HCT116 (cell line): ENCODE data around the gene NEDD4. TPM values are rescaled to one million over a fixed set of nuclear protein-coding genes. Genes with fewer than 3 reads are reported as not detected.

ENCODE experiments used
- ATAC-seq: fragments of 200-7000 bp; cut with Tn5 transposase; 2 replicates; pipeline ENCODE4 v1.9.1; 2020; ENCODE audit warnings: mild to moderate bottlenecking, moderate library complexity
- BruUV-seq: library from RNA; stranded (reverse); fragments of 400-500 nt; replicated peaks from 2 replicates; lab custom pipeline; 2021; lab: Mats Ljungman, UMichigan
- CTCF ChIA-PET: fragments of 300-600 bp; sonication (Branson Sonifier 250); formaldehyde crosslinking; loops from one replicate; lab custom pipeline; 2021; ENCODE audit warnings: antibody characterized with exemption; lab: Charles Lee
- POLR2A ChIA-PET: fragments of 300-600, 350-600 bp; sonication (Branson Sonifier 250); formaldehyde crosslinking; loops from one replicate; lab custom pipeline; 2021; ENCODE audit warnings: antibody characterized with exemption; lab: Charles Lee
- RAD21 ChIA-PET, 2 experiments: fragments of 300-600 bp; sonication (Branson Sonifier 250); formaldehyde crosslinking; loops; one replicate each; lab custom pipeline; 2023; ENCODE audit warnings: low total read pairs in 2 of 2; ENCODE audit not compliant: uncharacterized antibody in 2 of 2, unreplicated experiment in 2 of 2, low non-redundant PET in 1 of 2; lab: Charles Lee
- DNase-seq: peaks from one replicate; pipeline ENCODE4 v3.0.0-alpha.2; 2010; ENCODE audit warnings: low read depth, low spot score
- H2AFZ ChIP-seq: fragments of 200-600 bp; shearing (Covaris generic), sonication (generic); 2 replicates; pipeline ENCODE4 v1.6.1; 2017; ENCODE audit warnings: low read depth, mixed run types, mixed read lengths, antibody characterized with exemption, low read length; ENCODE audit not compliant: poor library complexity, severe bottlenecking
- H3K27ac ChIP-seq: 2 replicates; pipeline ENCODE4 v1.5.1; 2012; ENCODE audit warnings: low read depth, low read length
- H3K27me3 ChIP-seq: fragments of 200-600 bp; sonication (generic); 2 replicates; pipeline ENCODE4 v1.6.1; 2016; ENCODE audit warnings: mixed run types, low read length, mixed read lengths; ENCODE audit not compliant: insufficient read depth
- H3K36me3 ChIP-seq, 2 experiments: fragments of 200-500 bp in 1 of 2; fragments of 200-600 bp in 1 of 2; sonication (Bioruptor generic) in 1 of 2; sonication (generic) in 1 of 2; 2 replicates each; pipeline versions ENCODE4 v1.5.1 to v1.6.1; 2014 to 2016; ENCODE audit warnings: low read length in 2 of 2, inconsistent platforms in 1 of 2, mixed read lengths in 1 of 2, mixed run types in 1 of 2; ENCODE audit not compliant: insufficient read depth in 2 of 2, control insufficient read depth in 1 of 2
- H3K4me1 ChIP-seq, 2 experiments: fragments of 200-600 bp in 1 of 2; sonication (generic) in 1 of 2; 2 replicates each; pipeline versions ENCODE4 v1.5.1 to v1.6.1; 2012 to 2017; ENCODE audit warnings: low read length in 2 of 2, inconsistent platforms in 1 of 2, mild to moderate bottlenecking in 1 of 2, mixed read lengths in 1 of 2, mixed run types in 1 of 2, moderate library complexity in 1 of 2; ENCODE audit not compliant: insufficient read depth in 2 of 2, control insufficient read depth in 1 of 2
- H3K4me2 ChIP-seq: fragments of 200-600 bp; sonication (generic); 2 replicates; pipeline ENCODE4 v1.6.1; 2017; ENCODE audit warnings: mixed run types, low read length, mixed read lengths
- H3K4me3 ChIP-seq, 2 experiments: fragments of 200-600 bp in 1 of 2; sonication (generic) in 1 of 2; replicated peaks in 1 of 2; 2 replicates each; pipeline ENCODE4 v1.5.1; 2011 to 2016; ENCODE audit warnings: low read length in 2 of 2, control low read depth in 1 of 2, low read depth in 1 of 2, mild to moderate bottlenecking in 1 of 2, mixed read lengths in 1 of 2, mixed run types in 1 of 2
- H3K79me2 ChIP-seq: fragments of 200-600 bp; sonication (generic); 2 replicates; pipeline ENCODE4 v1.6.1; 2017; ENCODE audit warnings: mild to moderate bottlenecking, mixed run types, low read length, moderate library complexity, mixed read lengths; ENCODE audit not compliant: insufficient read depth
- H3K9ac ChIP-seq: fragments of 200-600 bp; sonication (generic); 2 replicates; pipeline ENCODE4 v1.6.1; 2016; ENCODE audit warnings: low read length, mixed read lengths
- H3K9me2 ChIP-seq: fragments of 200-600 bp; sonication (generic), shearing (Covaris generic); 2 replicates; pipeline ENCODE4 v1.6.1; 2017; ENCODE audit warnings: mixed run types, mild to moderate bottlenecking, moderate library complexity; ENCODE audit not compliant: insufficient read depth
- H3K9me3 ChIP-seq, 2 experiments: fragments of 200-500 bp in 1 of 2; fragments of 200-600 bp in 1 of 2; sonication (Bioruptor generic) in 1 of 2; sonication (generic) in 1 of 2; 2 replicates each; pipeline ENCODE4 v1.6.1; 2014 to 2017; ENCODE audit warnings: low read length in 2 of 2, mixed read lengths in 2 of 2, inconsistent platforms in 1 of 2, low read depth in 1 of 2, mild to moderate bottlenecking in 1 of 2, mixed run types in 1 of 2, moderate library complexity in 1 of 2; ENCODE audit not compliant: control insufficient read depth in 1 of 2, insufficient read depth in 1 of 2
- H4K20me1 ChIP-seq: fragments of 200-600 bp; sonication (generic), shearing (Covaris generic); 2 replicates; pipeline ENCODE4 v1.6.1; 2017; ENCODE audit warnings: mixed run types, mild to moderate bottlenecking, moderate library complexity; ENCODE audit not compliant: insufficient read depth
- ATF3 ChIP-seq: IDR thresholded peaks from 2 replicates; pipeline ENCODE4 v1.6.1; 2012
- CBX3 ChIP-seq: IDR thresholded peaks from 2 replicates; pipeline ENCODE4 v1.6.1; 2012; ENCODE audit warnings: low read depth
- ELF1 ChIP-seq: IDR thresholded peaks from 2 replicates; pipeline ENCODE4 v1.6.1; 2012; ENCODE audit warnings: low read depth, borderline replicate concordance
- EZH2 ChIP-seq: fragments of 200-600 bp; sonication (generic); IDR thresholded peaks from 2 replicates; pipeline ENCODE4 v1.6.1; 2017; ENCODE audit warnings: antibody characterized with exemption, mixed run types
- EZH2phosphoT487 ChIP-seq: fragments of 200-600 bp; IDR thresholded peaks from 2 replicates; pipeline ENCODE4 v1.6.1; 2018; ENCODE audit warnings: antibody characterized with exemption, borderline replicate concordance
- FOSL1 ChIP-seq: IDR thresholded peaks from 2 replicates; pipeline ENCODE4 v1.6.1; 2012; ENCODE audit warnings: low read depth
- MAX ChIP-seq: IDR thresholded peaks from 2 replicates; pipeline ENCODE4 v1.6.1; 2012
- POLR2A ChIP-seq: IDR thresholded peaks from 2 replicates; pipeline ENCODE4 v1.7.0; 2011; ENCODE audit warnings: borderline replicate concordance; ENCODE audit not compliant: insufficient read depth, insufficient read length; ENCODE audit errors: extremely low read depth
- RAD21 ChIP-seq: IDR thresholded peaks from 2 replicates; pipeline ENCODE4 v1.6.1; 2012; ENCODE audit warnings: low read depth, mild to moderate bottlenecking
- SP1 ChIP-seq: IDR thresholded peaks from 2 replicates; pipeline ENCODE4 v1.6.1; 2012; ENCODE audit warnings: low read depth
- SRF ChIP-seq: IDR thresholded peaks from 2 replicates; pipeline ENCODE4 v1.6.1; 2012; ENCODE audit warnings: low read depth
- TCF7L2 ChIP-seq: IDR thresholded peaks from 2 replicates; pipeline ENCODE4 v1.7.0; 2011; ENCODE audit warnings: borderline replicate concordance, inconsistent platforms; ENCODE audit not compliant: insufficient read depth, insufficient read length; ENCODE audit errors: extremely low read depth
- ZNF274 ChIP-seq: fragments of 200-500 bp; sonication (Bioruptor generic); IDR thresholded peaks from 2 replicates; pipeline ENCODE4 v1.6.1; 2014; ENCODE audit warnings: mild to moderate bottlenecking, low read depth, low read length, inconsistent platforms
- intact Hi-C: fragments of 100-400 bp; cut with micrococcal nuclease; formaldehyde crosslinking; loops from 2 replicates; pipeline ENCODE4 v1.10.0; 2022
- total RNA-seq: library from RNA; stranded (reverse); gene quantifications from one replicate; pipeline ENCODE4 v1.2.1, GENCODE V29; 2021; ENCODE audit not compliant: unreplicated experiment
- TF ChIP-seq, protein P1 (sequence below), 3 experiments: fragments of 200-600 bp in 1 of 3; sonication (generic) in 1 of 3; IDR thresholded peaks in 2 of 3; conservative IDR thresholded peaks in 1 of 3; 2 replicates each; pipeline ENCODE4 v1.5.1; 2012 to 2017; ENCODE audit warnings: low read depth in 2 of 3, low read length in 2 of 3, antibody characterized with exemption in 1 of 3, borderline replicate concordance in 1 of 3, control low read depth in 1 of 3, mild to moderate bottlenecking in 1 of 3, mixed read lengths in 1 of 3, mixed run types in 1 of 3, moderate library complexity in 1 of 3; ENCODE audit not compliant: insufficient read depth in 1 of 3
- TF ChIP-seq, protein P2 (sequence below): IDR thresholded peaks from 2 replicates; pipeline ENCODE4 v1.6.1; 2011; ENCODE audit warnings: mild to moderate bottlenecking, low read length, moderate library complexity; ENCODE audit not compliant: insufficient replicate concordance; ENCODE audit errors: extremely low read depth

The NEDD4 gene
- total RNA-seq, 1 experiment from 2014 or later, result 13.7 TPM

DNA sequence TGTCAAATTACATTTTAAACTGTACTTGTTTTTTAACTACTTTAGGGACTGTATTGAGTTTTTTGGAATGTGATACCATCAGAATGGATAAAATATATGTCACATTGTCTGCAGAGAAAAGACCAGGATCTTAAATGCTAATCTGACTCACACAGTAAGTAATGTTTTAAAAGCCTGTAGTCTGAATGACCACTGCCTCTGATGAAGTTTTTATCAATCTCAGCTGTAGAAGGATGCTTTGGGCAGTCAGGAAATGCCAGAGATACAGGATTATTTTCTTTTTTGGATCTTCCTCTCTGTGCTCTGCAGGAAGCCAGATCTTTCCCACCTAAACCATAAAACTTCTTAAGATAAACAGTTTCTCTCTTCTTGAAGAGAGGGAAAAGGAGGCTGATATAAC, 177.4 kb downstream of the NEDD4 start:
- Histone ChIP-seq H3K27me3 (no peaks in the 10 kb centered on the region), H4K20me1 (no peaks in the 10 kb centered on the region), H3K4me3 (no peak overlapping the region), H3K36me3 (no peaks in the 10 kb centered on the region), H3K27ac (no peak overlapping the region), H3K9me3 (no peaks in the 10 kb centered on the region), H3K4me1 (no peaks in the 10 kb centered on the region), H3K4me2 (no peak overlapping the region), H3K79me2 (no peaks in the 10 kb centered on the region), H3K9ac (no peak overlapping the region), H3K9me2 (no peaks in the 10 kb centered on the region), H2AFZ (no peak overlapping the region)
- ChIA-PET RAD21 (no interaction called here), CTCF (interaction anchor here (0.6 to 1.4 kb wide), 2 partner anchors 41 to 174 kb away, joined by 3 read pairs; no protein-coding TSS in a partner anchor), POLR2A (no interaction called here)
- ATAC-seq, result no peak
- TF ChIP-seq FOSL1 (no peak), ELF1 (no peak)
- DNase-seq, result no peak
- BruUV-seq, result no TSS peak
- intact Hi-C loops, result no loop called here

- POLR2A ChIA-PET, result interaction anchor here (0.5 kb wide), 1 partner anchor 9 kb away, joined by 3 read pairs; no protein-coding TSS in a partner anchor
- Histone ChIP-seq H3K4me1 (peaks cover 0 to 8% of the 10 kb centered on the region in 2 experiments; a peak in 2 of 4 replicates), H3K9me3 (no peaks in the 10 kb centered on the region), H3K27me3 (no peaks in the 10 kb centered on the region), H3K9me2 (no peaks in the 10 kb centered on the region), H3K4me2 (no peak overlapping the region), H2AFZ (no peak overlapping the region), H3K9ac (no peak overlapping the region), H3K4me3 (no peak overlapping the region), H4K20me1 (no peaks in the 10 kb centered on the region), H3K27ac (no peak overlapping the region), H3K79me2 (no peaks in the 10 kb centered on the region), H3K36me3 (no peaks in the 10 kb centered on the region)
- intact Hi-C loops, result no loop called here
- RAD21 ChIA-PET, result no interaction called here
- CTCF ChIA-PET, result interaction anchor here (6.6 kb wide), 1 partner anchor 154 kb away, joined by 53 read pairs; no protein-coding TSS in a partner anchor
- BruUV-seq, result no TSS peak
- ATAC-seq (no peak), DNase-seq (no peak)
- TF ChIP-seq TCF7L2 (no peak), SRF (no peak), EZH2phosphoT487 (no peak), EZH2 (no peak), ATF3 (no peak), CBX3 (no peak), MAX (no peak), SP1 (no peak), ZNF274 (no peak), POLR2A (no peak), RAD21 (no peak)
- TF ChIP-seq, protein P1, sequence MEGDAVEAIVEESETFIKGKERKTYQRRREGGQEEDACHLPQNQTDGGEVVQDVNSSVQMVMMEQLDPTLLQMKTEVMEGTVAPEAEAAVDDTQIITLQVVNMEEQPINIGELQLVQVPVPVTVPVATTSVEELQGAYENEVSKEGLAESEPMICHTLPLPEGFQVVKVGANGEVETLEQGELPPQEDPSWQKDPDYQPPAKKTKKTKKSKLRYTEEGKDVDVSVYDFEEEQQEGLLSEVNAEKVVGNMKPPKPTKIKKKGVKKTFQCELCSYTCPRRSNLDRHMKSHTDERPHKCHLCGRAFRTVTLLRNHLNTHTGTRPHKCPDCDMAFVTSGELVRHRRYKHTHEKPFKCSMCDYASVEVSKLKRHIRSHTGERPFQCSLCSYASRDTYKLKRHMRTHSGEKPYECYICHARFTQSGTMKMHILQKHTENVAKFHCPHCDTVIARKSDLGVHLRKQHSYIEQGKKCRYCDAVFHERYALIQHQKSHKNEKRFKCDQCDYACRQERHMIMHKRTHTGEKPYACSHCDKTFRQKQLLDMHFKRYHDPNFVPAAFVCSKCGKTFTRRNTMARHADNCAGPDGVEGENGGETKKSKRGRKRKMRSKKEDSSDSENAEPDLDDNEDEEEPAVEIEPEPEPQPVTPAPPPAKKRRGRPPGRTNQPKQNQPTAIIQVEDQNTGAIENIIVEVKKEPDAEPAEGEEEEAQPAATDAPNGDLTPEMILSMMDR (IDR thresholded peaks at IDR 0.05 in 2 of 3, conservative IDR thresholded peaks at IDR 0.05 in 1 of 3; ENCODE audit: borderline replicate concordance in 1 of 3, insufficient read depth in 1 of 3, low read depth in 2 of 3, low read length in 2 of 3), result no peak
- TF ChIP-seq, protein P2, sequence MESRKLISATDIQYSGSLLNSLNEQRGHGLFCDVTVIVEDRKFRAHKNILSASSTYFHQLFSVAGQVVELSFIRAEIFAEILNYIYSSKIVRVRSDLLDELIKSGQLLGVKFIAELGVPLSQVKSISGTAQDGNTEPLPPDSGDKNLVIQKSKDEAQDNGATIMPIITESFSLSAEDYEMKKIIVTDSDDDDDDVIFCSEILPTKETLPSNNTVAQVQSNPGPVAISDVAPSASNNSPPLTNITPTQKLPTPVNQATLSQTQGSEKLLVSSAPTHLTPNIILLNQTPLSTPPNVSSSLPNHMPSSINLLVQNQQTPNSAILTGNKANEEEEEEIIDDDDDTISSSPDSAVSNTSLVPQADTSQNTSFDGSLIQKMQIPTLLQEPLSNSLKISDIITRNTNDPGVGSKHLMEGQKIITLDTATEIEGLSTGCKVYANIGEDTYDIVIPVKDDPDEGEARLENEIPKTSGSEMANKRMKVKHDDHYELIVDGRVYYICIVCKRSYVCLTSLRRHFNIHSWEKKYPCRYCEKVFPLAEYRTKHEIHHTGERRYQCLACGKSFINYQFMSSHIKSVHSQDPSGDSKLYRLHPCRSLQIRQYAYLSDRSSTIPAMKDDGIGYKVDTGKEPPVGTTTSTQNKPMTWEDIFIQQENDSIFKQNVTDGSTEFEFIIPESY, result no peak
These were observed 190.6 kb downstream of the NEDD4 start for GRCh38 chr15:55802600-55803376.
